Memory B cell (primary cell): Measurements from ENCODE around the gene ARFRP1.
"Not testable (repeated sequence)": the region's sequence is repeated elsewhere in the genome, so short reads cannot be mapped to it uniquely, and the experiment has no call there.

Source experiments
- ATAC-seq: fragments of 150-1000 bp; cut with Tn5 transposase; 2 replicates; pipeline ENCODE4 v1.10.0; 2021; ENCODE audit warnings: low read depth, mild to moderate bottlenecking, moderate library complexity
- DNase-seq, 2 donors: peaks; one replicate each; pipeline ENCODE4 v3.0.0; 2022; ENCODE audit warnings: low spot score in 2 of 2
- H3K27ac Mint-ChIP-seq: one replicate; pipeline ENCODE4 v1.8.0; 2022; ENCODE audit warnings: mild to moderate bottlenecking, moderate library complexity, mixed read lengths
- H3K27me3 Mint-ChIP-seq: one replicate; pipeline ENCODE4 v1.8.0; 2022; ENCODE audit warnings: mixed read lengths
- H3K36me3 Mint-ChIP-seq: one replicate; pipeline ENCODE4 v1.8.0; 2022; ENCODE audit warnings: mild to moderate bottlenecking, mixed read lengths
- H3K4me1 Mint-ChIP-seq: one replicate; pipeline ENCODE4 v1.8.0; 2022; ENCODE audit warnings: mixed read lengths
- H3K4me3 Mint-ChIP-seq: one replicate; pipeline ENCODE4 v1.8.0; 2022; ENCODE audit warnings: mild to moderate bottlenecking, moderate library complexity, mixed read lengths
- H3K9me3 Mint-ChIP-seq: one replicate; pipeline ENCODE4 v1.8.0; 2022; ENCODE audit warnings: mixed read lengths

Gene ARFRP1

GRCh38 chr20:63661959-63662812, 45.6 kb downstream of the ARFRP1 start:
- H3K9me3 Mint-ChIP-seq: no peaks in the 10 kb centered on the region
- H3K36me3 Mint-ChIP-seq: peaks cover 6% of the 10 kb centered on the region
- H3K27me3 Mint-ChIP-seq: no peaks in the 10 kb centered on the region
- DNase-seq (no peak), ATAC-seq (no peak)
- no peak overlapping the region for H3K27ac Mint-ChIP-seq
- no peak overlapping the region for H3K4me3 Mint-ChIP-seq
- H3K4me1 Mint-ChIP-seq: peaks cover 15% of the 10 kb centered on the region

- DNase-seq (no peak), ATAC-seq (no peak)
- peaks cover 15% of the 10 kb centered on the region for H3K4me1 Mint-ChIP-seq
Observed at GRCh38 chr20:63661108-63661507, 46.7 kb downstream of the ARFRP1 start.

GRCh38 chr20:63660622-63661021, 47.2 kb downstream of the ARFRP1 start:
- DNase-seq (no peak), ATAC-seq (no peak)
- Mint-ChIP-seq H3K4me1 (peaks cover 15% of the 10 kb centered on the region), H3K27me3 (no peaks in the 10 kb centered on the region), H3K27ac (no peak overlapping the region), H3K36me3 (peaks cover 6% of the 10 kb centered on the region), H3K4me3 (no peak overlapping the region), H3K9me3 (no peaks in the 10 kb centered on the region)

More at GRCh38 chr20:63661108-63661507, 46.7 kb downstream of the ARFRP1 start:
- H3K36me3 Mint-ChIP-seq: peaks cover 6% of the 10 kb centered on the region
- no peak overlapping the region for H3K27ac Mint-ChIP-seq
- H3K9me3 Mint-ChIP-seq: no peaks in the 10 kb centered on the region
- H3K27me3 Mint-ChIP-seq: no peaks in the 10 kb centered on the region
- no peak overlapping the region for H3K4me3 Mint-ChIP-seq

- peaks cover 15% of the 10 kb centered on the region for H3K4me1 Mint-ChIP-seq
- not testable (repeated sequence) for ATAC-seq, H3K9me3 Mint-ChIP-seq
Observed at GRCh38 chr20:63660174-63660573, 47.6 kb downstream of the ARFRP1 start.

GRCh38 chr20:63659370-63659769, 48.4 kb downstream of the ARFRP1 start:
- Mint-ChIP-seq H3K9me3 (no peaks in the 10 kb centered on the region), H3K4me3 (peak overlapping the region; percentile 90), H3K27me3 (peaks cover 3% of the 10 kb centered on the region), H3K27ac (no peak overlapping the region), H3K4me1 (peaks cover 13% of the 10 kb centered on the region), H3K36me3 (peaks cover 3% of the 10 kb centered on the region)
- ATAC-seq (no peak), DNase-seq (no peak)

More at GRCh38 chr20:63660174-63660573, 47.6 kb downstream of the ARFRP1 start:
- DNase-seq, H3K27me3 Mint-ChIP-seq, H3K36me3 Mint-ChIP-seq, H3K27ac Mint-ChIP-seq: not testable (repeated sequence)
- peak overlapping the region; percentile 15 for H3K4me3 Mint-ChIP-seq

GRCh38 chr20:63658749-63659187, 49.0 kb downstream of the ARFRP1 start:
- no peak for DNase-seq
- H3K27ac Mint-ChIP-seq: no peak overlapping the region

GRCh38 chr20:63657937-63658748, 49.6 kb downstream of the ARFRP1 start, which contains the start of gene RTEL1:
TSS of gene RTEL1 (plus strand) at chr20:63658312. CDS start at chr20:63659403, 1,091 bp downstream.
- Mint-ChIP-seq H3K4me3 (peak within 1 kb of the TSS; percentile 90), H3K36me3 (peaks cover 3% of the 10 kb centered on the region), H3K27ac (peak within 1 kb of the TSS; percentile 74), H3K27me3 (peaks cover 4% of the 10 kb centered on the region), H3K4me1 (peaks cover 17% of the 10 kb centered on the region), H3K9me3 (no peaks in the 10 kb centered on the region)
- DNase-seq (peak; percentile 87 to 98), ATAC-seq (peak; percentile 89)

More at GRCh38 chr20:63658749-63659187, 49.0 kb downstream of the ARFRP1 start:
- peak; percentile 16 for ATAC-seq
- no peaks in the 10 kb centered on the region for H3K9me3 Mint-ChIP-seq
- H3K27me3 Mint-ChIP-seq: peaks cover 3% of the 10 kb centered on the region
- H3K4me3 Mint-ChIP-seq: peak overlapping the region; percentile 90
- H3K36me3 Mint-ChIP-seq: peaks cover 3% of the 10 kb centered on the region
- peaks cover 16% of the 10 kb centered on the region for H3K4me1 Mint-ChIP-seq

GRCh38 chr20:63657260-63657936, 50.4 kb downstream of the ARFRP1 start:
- Mint-ChIP-seq H3K27ac (peak overlapping the region; percentile 74), H3K4me1 (peaks cover 17% of the 10 kb centered on the region), H3K36me3 (peaks cover 3% of the 10 kb centered on the region), H3K4me3 (peak overlapping the region; percentile 90), H3K27me3 (peaks cover 5% of the 10 kb centered on the region), H3K9me3 (no peaks in the 10 kb centered on the region)
- ATAC-seq (no peak), DNase-seq (no peak)

GRCh38 chr20:63656451-63656850, 51.3 kb downstream of the ARFRP1 start:
- Mint-ChIP-seq H3K36me3 (no peaks in the 10 kb centered on the region), H3K4me3 (no peak overlapping the region), H3K9me3 (no peaks in the 10 kb centered on the region), H3K4me1 (peaks cover 20% of the 10 kb centered on the region), H3K27me3 (peaks cover 8% of the 10 kb centered on the region), H3K27ac (no peak overlapping the region)
- DNase-seq (no peak), ATAC-seq (no peak)

- Mint-ChIP-seq H3K36me3 (no peaks in the 10 kb centered on the region), H3K9me3 (no peaks in the 10 kb centered on the region), H3K4me1 (peaks cover 20% of the 10 kb centered on the region), H3K27me3 (peaks cover 9% of the 10 kb centered on the region), H3K27ac (no peak overlapping the region), H3K4me3 (no peak overlapping the region)
- ATAC-seq: no peak
- no peak for DNase-seq
Observed at GRCh38 chr20:63655249-63655648, 52.5 kb downstream of the ARFRP1 start.

GRCh38 chr20:63653974-63654668, 53.7 kb downstream of the ARFRP1 start:
- Mint-ChIP-seq H3K27ac (no peak overlapping the region), H3K36me3 (no peaks in the 10 kb centered on the region), H3K4me3 (peak overlapping the region; percentile 58), H3K27me3 (peaks cover 9% of the 10 kb centered on the region), H3K4me1 (peaks cover 19% of the 10 kb centered on the region), H3K9me3 (no peaks in the 10 kb centered on the region)
- no peak for DNase-seq
- ATAC-seq: no peak

- ATAC-seq (peak; percentile 47), DNase-seq (peak; percentile 52 to 63)
- no peak within 1 kb of the TSS for H3K27ac Mint-ChIP-seq
- no peaks in the 10 kb centered on the region for H3K36me3 Mint-ChIP-seq
- peak within 1 kb of the TSS; percentile 84 for H3K4me3 Mint-ChIP-seq
- peaks cover 13% of the 10 kb centered on the region for H3K4me1 Mint-ChIP-seq
- H3K27me3 Mint-ChIP-seq: peaks cover 9% of the 10 kb centered on the region
- no peaks in the 10 kb centered on the region for H3K9me3 Mint-ChIP-seq
Observed at GRCh38 chr20:63653041-63653973, 54.5 kb downstream of the ARFRP1 start, which contains the start of gene STMN3. TSS of gene STMN3 (minus strand) at chr20:63653424. CDS start at chr20:63653345, 79 bp downstream.
